GM18499 (cell line): ENCODE results near the gene ROBO1.
"Not testable (repeated sequence)": the region's sequence is repeated elsewhere in the genome, so short reads cannot be mapped to it uniquely, and the experiment has no call there.

ENCODE experiments used
- ATAC-seq: cut with Tn5 transposase; IDR thresholded peaks from one replicate; pipeline ENCODE4 v1.9.1; 2021; ENCODE audit warnings: moderate number of reproducible peaks; ENCODE audit not compliant: insufficient read depth, unreplicated experiment

Gene ROBO1

DNA sequence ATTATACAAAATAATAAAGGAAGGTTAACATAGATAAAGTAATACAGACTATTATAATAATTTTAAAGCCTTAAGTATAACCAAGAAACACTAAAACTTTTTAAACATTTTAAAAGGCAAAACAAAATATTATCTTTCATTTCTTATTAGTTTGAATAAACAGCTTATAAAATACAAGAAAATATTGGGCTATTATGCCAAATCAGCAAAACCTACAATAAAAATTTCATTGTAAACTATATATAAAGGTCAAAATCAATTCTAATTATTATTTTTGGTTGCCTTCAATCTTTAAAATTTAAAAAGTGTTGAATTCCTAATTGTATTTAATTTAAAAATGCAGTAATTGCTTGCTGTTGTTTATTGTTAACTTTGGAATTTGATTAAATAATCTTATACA, 430.0 kb downstream of the ROBO1 start:
- ATAC-seq: no peak

GRCh38 chr3:79329154-79329553, 438.6 kb downstream of the ROBO1 start:
- no peak for ATAC-seq

DNA sequence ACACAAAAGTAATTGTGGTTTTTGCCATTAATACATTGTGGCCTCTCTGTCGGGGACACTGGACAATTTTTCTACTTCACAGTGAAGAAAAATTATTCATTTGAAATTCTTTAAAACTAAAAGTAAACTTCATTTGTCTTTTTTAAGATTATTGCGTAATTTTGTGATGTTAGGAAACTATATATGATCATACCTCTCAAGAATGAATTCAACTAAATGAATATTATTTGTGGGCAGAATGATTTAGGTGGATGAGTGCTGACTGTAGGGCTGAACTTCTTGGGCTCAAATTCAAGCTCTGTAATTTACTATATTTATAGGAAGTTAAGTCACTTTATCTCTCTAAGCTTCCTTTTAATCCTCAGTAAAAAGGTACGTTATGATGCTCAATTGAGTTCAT, 441.2 kb downstream of the ROBO1 start:
- no peak for ATAC-seq

DNA sequence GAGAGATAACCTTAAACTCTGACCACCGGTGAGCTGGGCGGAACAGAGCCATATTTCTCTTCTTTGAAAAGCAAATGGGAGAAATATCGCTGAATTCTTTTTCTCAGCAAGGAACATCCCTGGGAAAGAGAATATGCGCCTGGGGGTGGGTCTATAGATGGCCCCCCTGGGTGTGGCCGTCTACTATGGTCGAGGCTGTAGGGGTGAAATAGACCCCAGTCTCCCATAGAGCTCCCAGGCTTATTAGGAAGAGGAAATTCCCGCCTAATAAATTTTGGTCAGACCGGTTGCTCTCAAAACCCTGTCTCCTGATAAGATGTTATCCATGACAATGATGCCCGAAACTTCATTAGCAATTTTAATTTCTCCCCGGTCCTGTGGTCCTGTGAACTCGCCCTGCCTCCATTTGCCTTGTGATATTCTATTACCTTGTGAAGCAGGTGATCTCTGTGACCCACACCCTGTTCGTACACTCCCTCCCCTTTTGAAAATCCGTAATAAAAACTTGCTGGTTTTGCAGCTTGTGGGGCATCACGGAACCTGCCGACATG, 441.9 kb downstream of the ROBO1 start:
- ATAC-seq: not testable (repeated sequence)

GRCh38 chr3:79317551-79318518, 450.0 kb downstream of the ROBO1 start:
- no peak for ATAC-seq

- ATAC-seq: no peak
Measured at GRCh38 chr3:79314962-79315361, 452.8 kb downstream of the ROBO1 start.

DNA sequence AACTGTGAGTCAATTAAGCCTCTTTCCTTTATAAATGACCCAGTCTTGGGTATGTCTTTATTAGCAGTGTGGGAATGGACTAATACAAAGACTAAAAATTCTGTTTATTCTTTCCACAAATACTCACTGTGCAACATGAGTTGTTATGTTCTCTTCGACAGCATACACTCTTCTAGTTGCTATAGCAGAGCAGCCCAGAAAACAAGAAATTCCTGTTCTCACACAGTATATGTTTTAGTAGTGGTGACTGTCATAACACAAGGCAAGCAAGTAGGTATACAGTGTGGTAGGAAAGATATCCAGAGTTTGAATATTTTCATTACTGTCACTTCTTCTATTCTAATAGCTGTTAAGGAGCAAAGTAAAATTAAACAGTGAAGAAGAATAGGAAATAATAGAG, 453.3 kb downstream of the ROBO1 start:
- no peak for ATAC-seq

DNA sequence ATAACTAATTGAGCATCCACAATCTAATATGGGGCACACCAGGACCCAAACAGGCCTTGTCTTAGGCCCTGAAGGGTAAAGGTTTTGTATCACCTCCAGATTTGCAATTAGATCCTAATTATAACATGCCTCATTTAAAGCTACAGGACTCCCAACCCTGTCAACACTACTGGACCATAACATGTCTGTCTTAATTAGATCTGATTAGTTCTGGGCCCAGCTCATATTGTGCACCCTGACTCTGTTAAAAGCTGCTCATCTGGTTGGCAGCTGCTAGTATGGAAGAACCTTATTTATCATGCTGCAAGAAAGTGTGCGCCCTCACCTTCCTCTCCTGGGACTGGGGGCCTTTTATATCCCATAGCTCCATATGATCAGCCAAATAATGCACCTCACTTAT, 457.8 kb downstream of the ROBO1 start:
- ATAC-seq: no peak

- ATAC-seq: no peak
Measured at GRCh38 chr3:79306934-79307570, 460.7 kb downstream of the ROBO1 start.

GRCh38 chr3:79299949-79300635, 467.7 kb downstream of the ROBO1 start:
- not testable (repeated sequence) for ATAC-seq

GRCh38 chr3:79297245-79297960, 470.4 kb downstream of the ROBO1 start:
- no peak for ATAC-seq

GRCh38 chr3:79286882-79287281, 480.9 kb downstream of the ROBO1 start:
- no peak for ATAC-seq

- no peak for ATAC-seq
Measured at GRCh38 chr3:79285871-79286270, 481.9 kb downstream of the ROBO1 start.

DNA sequence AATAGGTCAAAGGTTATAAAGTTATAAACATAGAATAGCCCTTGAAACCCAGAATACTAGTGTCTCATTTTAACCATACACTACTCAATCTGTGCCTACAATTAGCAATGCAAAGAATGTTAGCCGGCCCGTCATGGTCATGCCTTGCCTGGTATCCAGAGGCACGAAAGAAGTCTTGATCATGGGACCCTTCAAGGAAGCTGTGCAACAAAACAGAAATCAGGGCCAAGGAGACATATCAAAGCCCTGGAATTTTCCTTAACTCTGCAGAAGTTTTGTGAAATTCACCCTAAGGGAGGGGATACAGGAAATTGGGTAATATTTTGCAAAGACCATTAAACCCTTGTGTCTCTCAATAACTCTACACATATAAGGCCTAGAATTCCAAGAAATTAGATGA, 482.4 kb downstream of the ROBO1 start:
- no peak for ATAC-seq

DNA sequence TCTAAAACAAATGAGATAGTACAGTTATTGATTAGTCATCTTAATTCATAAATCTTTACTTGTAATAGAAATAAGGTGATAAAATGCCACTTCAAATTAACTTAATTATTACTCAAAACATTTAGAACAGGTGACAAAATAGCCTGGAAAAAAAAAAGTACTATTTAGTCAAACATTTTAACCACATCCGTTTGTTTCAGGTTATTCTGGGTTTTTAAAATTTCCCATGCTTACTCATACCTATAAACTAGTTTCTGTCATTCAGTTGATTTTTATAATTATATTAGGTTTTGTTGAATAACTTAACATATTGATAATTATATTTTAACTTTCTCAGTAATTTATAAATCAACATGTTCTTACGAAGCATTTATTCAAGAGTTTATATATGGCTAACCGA, 483.0 kb downstream of the ROBO1 start:
- ATAC-seq: no peak

- ATAC-seq: no peak
Measured at GRCh38 chr3:79278681-79279080, 489.1 kb downstream of the ROBO1 start.

GRCh38 chr3:79268422-79268821, 499.4 kb downstream of the ROBO1 start:
- ATAC-seq: no peak

- no peak for ATAC-seq
Measured at GRCh38 chr3:79264892-79265291, 502.9 kb downstream of the ROBO1 start.

DNA sequence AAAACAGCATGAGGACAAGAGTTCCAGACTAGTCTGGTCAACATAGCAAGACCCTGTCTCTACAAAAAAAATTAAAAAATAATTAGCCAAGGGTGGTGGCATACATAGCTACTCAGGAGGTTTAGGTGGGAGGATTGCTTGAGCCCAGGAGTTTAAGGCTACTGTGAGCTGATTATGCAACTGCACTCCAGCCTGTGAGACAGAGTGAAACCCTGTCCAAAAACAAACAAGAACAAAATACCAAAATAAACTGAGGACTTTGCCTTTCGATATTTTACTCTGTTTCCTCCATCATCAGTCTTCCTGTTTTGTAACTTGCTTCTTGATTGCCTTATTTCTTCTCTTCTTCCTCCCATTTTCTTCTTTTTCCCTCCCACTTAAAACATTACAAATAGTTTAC, 504.4 kb downstream of the ROBO1 start:
- no peak for ATAC-seq

DNA sequence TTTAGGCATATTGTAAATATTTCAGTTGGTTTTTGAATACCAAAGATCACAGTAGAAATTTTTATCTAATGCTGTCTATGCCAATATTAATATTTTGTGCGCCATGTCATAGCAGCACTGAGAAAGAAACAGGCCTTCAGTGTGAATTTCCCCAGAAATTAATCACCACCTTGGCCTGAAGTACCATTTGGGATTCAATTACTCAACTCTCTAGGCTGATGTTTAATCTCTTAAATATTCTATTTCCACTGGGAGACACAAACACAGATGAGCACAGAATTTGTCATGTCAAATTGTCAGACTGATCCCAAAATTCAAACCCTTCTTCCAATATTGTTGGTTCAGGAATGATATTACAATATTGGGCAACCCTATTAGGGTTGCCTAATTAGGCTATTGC, 509.3 kb downstream of the ROBO1 start:
- ATAC-seq: no peak
